T-helper 1 cell (primary cell): Measurements from ENCODE around the gene MCTP1.

Source experiments
- DNase-seq, 5 donors: peaks; one replicate each; pipeline ENCODE4 v3.0.0-alpha.2; 2012 to 2020

Gene MCTP1

DNA sequence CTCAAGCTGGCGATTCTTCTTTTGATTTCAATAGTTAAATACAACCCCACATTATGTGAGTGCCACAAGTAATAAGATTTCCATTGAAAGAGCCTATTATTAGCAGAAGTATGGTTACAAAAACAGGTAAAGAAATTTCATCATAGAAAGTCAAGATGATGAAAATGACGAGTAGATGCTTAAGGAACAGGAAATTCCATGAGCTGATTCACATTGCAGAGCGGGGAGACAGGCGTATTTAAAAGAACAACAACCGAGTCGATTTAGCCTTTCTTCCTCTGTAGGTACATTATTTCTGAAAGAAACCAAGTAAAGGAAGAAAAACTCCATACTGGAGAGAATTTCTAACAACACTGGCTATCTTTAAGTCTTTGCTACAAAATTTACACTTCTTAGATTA lies 356.0 kb downstream of the MCTP1 start:
- DNase-seq: no peak

DNA sequence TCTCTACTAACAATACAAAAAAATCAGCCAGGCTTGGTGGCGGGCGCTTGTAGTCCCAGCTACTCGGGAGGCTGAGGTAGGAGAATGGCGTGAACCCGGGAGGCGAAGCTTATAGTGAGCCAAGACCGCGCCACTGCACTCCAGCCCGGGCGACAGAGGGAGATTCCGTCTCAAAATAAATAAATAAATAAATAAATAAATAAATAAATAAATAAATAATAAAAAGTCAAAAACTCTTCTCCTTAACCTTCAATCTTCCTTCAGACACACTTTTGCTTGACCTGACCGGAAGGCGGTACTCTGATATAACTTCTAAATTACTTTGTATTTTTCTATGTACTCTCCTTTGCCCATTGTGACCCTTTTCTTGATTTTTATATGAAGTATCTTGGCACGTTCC lies 364.3 kb downstream of the MCTP1 start:
- no peak for DNase-seq

DNA sequence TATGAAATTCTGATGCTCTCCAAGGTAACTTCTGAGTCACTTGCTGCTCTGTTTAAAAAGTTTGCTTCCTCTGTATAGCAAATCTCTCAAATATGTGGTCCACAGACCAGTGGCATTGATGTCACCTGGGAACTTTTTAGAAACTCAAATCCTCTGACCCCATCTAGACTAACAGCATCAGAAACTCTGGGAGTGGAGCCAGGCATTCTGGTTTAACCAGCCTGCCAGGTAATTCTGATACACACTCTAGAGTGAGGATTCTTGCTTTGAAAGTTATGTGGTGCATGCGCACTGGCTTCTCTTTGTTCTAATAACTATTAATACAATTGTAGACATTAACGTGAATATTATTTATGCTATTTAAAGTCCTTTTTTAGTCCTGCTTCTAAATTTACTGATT lies 368.3 kb downstream of the MCTP1 start:
- no peak for DNase-seq

DNA sequence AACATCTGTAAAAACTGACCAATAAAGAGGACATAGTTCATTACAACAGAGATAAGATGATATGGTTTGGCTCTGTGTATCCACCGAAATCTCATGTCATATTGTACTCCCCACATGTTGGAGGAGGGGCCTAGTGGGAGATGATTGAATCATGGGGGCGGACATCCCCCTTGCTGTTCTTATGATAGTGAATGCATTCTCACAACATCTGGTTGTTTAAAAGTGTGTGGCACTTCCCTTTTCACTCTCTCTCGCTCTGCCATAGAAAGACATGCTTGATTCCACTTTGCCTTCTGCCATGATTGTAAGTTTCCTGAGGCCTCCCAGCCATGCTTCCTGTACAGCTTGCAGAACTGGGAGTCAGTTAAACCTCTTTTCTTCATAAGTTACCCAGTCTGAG lies 373.6 kb downstream of the MCTP1 start:
- no peak for DNase-seq

DNA sequence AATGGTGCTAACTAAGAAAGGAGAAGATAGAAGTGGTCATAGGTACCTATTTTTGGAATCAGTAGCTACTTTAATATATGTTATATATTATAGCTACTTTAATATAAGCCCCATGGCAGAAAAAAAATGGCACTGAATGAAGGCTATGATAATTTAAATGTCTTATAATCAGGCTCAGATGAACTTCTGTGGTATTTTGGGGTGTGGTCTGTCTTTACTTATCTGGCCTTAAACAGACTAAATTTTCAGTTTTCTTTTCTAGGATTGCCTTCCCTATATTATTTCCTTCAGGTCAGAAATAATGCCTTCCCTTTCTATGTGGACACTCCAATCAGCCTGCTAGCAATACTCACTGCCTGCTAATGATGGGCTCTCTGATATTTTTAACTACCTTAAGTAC lies 374.2 kb downstream of the MCTP1 start:
- no peak for DNase-seq

DNA sequence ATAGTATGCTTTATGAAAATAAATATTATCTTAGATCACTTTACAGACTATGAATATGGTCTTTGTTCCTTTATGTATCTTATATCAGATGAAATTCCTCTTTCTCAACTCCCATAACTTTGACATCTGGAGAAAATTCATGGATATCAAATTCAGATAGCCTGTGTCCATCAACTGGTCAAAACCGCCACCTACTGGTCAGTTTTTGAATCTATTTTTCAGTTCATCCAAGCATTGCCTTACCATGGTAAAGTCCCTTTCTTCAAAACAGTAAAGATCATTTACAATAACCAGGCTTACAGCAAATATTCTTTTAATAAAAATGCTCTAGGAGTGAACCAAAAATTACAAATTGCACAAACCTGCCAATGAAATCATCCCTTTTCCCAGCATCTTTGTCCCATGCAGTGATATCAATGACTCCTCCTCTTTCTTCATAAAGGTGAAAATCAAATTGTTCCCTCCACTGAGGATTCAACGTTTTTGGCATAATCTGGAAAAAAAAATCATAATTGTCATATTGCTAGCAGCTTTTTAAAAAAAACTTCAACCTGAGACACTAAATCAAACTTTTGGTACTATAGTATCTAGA lies 375.9 kb downstream of the MCTP1 start:
- DNase-seq: peak in 1 of 5 donors; percentile 3

DNA sequence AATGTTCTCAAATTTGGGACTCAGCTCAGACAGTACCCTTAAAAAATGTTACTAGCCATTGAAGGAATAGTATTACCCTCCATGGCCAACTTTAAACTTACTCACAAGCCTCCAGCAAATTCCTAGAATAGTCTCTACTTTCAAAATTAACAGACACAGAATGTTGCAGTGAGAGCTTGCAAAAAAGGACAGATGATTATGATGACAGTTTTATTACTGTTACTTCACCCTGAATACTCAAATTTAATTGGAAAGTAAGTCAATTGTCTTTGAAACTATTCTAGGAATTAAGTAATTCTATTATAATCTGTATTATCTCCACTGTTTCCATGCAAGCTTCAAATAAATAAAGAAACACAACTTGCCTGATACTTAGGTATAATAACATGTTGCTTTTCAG lies 378.1 kb downstream of the MCTP1 start:
- no peak for DNase-seq

DNA sequence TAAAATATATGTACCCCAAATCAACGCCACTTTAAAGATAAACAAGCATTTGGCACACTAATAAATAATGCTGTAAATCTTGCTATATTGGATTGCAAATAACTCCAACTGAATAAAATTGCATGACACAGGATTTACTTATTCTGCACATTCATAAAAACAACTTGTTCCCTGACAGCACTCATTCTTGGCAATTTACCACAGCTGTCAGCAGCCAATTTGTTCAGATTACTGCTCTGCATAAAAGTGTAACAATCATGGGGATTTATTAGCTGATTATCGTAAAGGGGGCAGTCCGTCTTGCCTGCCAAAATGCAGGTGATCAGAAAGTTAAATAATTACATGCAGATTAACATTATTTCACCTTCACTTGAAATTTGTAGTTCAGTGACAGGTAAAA lies 381.2 kb downstream of the MCTP1 start:
- DNase-seq: no peak

DNA sequence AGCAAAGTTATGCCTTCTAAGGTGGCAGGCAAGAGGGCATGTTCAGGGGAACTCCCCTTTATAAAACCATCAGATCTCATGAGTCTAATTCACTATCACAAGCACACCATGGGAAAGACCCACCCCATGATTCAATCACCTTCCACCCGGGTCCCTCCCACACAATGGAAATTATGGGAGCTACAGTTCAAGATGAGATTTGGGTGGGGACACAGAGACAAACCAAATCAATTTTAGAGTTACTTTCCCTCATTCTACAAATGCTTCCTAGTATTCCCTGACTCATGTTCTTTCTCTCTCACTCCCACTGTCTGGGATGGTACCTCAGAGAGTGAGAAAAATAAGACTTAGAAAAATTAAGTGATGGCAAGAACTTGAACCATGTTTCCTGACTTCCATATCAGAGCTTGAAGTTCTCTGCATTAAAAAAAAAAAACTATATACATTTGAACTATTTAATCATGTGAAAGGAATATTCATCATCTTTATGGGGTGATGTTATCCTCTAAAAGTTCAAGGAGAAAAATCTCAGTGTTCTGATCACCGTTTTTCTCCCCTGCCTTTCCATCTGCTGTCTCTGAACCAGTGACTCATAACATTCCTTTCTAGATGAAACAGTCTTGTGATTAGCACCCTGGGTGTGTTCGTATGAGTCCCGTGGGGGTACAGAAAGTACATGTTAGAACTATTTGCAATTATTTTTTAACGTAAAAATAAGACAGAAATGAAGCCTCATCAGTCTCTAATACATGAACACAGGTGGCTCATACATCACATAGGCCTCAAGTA lies 383.5 kb downstream of the MCTP1 start:
- peak in 1 of 5 donors; percentile 15 for DNase-seq

DNA sequence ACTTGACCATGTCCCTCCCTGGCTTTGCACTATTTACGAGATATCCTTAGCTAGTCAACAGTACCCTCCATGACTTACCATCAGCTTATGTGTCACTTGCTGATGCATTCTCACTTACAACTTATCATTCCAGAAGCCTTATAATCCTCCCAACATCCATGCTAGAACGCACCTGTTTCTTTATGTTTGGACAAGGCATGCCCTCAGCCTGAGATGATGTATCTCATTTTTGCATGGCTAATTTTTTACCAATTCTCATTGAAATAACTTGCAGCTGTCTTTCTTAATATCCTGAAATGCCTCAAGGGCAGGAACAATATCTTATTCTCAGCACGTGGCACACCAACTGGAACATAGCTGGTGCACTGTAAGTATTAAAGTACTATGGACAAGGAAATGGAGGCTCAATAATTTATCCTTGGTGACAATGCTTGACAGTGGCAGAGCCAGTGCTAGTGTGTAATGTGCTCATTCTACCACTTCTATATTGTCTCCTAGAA lies 384.8 kb downstream of the MCTP1 start:
- no peak for DNase-seq

DNA sequence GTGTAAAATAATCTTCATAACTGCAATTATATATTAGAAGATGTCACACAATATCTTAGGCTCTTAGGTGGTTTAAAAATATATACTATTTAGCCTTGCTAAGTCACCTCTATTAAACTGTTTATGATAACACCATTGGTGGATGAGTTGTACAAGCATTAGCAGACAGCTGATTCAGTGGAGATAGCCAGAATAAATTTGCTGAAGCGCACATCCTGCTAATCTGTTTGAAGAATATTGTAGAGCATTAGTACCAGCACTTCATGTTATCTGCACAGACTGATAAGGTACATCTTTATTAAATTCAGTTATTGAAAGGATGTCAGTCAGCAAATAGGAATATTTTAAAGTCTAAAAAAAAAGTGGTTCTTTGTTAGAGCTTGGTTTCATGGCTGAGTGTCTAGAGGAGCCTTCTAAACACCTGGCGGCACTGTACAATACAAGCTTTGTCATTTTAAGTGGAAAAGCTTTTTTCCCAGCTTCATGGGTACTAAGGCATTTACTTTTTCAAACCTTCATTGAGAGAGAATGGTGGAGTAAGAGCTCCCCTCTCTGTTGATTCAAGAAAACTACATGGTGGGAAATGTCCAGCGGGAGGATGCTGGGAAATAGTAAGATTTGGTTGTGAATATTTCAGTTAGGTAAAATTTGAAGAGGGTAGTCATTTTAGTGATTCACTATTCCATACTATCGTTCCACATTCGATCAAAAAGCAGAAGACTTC lies 391.3 kb downstream of the MCTP1 start:
- no peak for DNase-seq

DNA sequence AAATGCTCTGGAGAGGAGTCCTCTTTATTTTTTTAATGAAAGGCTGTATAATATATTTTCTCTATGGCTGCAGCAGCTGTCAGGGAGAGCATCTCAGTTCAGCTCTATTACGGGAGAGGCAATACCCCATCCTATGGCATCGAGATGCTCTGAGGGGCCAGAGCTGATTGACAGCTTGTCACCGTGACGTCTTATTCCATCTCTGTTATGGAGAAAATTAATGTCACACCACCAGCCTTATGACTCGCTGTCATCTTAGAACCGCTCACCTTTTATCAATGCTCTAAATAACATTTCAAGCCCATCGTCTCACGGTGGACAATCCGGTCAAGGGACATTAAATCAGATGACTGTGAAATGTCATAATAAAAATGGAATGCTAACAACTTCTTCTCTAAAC lies 392.9 kb downstream of the MCTP1 start:
- no peak for DNase-seq

DNA sequence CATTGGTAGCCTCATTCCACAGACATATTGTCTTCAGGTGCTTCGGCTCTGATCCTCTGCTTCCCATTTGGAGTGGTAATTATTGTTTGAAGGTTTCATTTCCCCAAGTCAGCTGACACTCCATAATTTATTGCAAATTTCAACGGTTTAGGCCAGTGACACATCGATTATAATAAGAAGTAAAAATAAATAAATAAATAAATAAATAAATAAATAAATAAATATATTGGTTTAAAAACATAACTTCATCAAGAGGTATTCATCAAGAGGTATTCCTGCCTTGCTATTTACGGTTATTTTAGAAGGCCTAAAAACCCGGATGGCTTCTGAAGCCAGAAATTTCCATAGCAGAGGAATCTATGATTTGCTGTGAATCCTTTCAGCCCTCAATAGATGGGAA lies 393.3 kb downstream of the MCTP1 start:
- no peak for DNase-seq

DNA sequence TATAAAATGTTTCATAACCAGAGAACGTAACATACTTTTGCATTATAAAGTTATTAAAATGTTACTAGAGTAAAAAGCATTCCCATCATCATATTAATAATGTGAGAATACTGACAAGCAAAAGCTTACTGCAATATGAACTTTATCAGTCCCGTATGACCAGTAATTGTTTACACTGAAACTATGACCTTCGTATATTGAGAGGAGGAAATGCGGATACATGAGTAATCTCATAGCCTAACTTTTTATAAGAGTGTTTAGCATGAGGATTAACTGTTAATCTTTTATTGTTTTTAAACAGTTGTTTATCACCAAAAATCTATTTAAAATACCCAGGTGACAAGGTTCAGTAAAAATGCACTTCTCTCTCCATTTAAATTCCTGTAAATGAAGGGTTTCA lies 394.0 kb downstream of the MCTP1 start:
- no peak for DNase-seq

DNA sequence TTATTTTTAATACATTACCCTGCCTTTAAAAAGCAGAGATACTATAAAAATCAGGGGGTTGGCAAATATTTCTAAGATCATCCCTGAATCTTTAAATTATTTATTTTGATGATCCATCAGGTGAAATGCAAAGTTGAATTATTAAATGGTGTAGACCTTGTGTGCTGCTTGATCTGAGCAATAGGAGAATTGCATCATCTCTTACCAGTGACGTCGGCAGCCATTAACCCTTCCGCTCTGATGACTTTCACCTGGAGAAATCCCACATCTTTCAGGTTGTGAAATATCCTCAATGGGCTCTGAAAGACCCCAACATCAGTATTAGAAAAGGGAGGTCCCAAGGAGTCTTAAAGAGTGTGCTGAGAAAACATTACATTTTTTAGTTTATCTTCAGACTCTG lies 396.2 kb downstream of the MCTP1 start:
- DNase-seq: no peak

DNA sequence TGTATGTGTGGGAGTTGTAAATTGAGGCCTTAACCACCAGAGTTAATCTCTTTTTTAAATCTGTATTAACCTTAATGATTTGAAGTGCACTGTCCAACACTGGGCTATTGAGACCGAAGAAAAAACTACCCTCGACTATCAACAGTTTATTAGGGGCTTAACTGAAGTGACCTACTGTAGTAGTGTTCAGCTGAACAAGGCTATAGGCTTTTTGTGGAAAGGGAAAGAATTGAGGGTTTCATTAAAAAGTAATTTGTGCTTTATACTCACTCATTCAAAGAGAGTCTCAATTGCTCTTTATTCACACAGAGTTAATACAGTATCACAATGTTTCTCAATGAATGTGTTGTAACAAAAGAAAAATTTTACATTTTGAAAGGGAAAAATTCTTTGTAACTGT lies 399.0 kb downstream of the MCTP1 start:
- no peak for DNase-seq

DNA sequence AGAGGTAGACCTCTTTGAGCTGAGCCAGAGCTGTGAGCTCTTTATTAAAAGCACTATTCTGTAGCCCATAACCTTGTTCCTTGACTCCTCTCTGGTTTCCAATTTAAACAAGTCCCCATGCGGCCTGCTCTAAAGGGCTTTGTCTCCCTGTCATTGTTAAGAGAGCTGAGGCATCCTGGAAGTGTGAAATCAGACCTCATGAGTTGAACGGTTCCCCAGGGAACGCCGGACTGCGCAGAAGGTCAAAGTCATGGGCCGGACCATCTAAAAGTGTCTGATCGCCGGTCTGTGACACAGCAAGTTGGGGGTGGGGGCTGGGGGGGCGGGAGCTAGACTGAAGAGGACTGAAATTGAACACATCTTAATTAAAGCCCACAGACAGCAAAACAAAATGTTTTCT lies 400.6 kb downstream of the MCTP1 start:
- no peak for DNase-seq

DNA sequence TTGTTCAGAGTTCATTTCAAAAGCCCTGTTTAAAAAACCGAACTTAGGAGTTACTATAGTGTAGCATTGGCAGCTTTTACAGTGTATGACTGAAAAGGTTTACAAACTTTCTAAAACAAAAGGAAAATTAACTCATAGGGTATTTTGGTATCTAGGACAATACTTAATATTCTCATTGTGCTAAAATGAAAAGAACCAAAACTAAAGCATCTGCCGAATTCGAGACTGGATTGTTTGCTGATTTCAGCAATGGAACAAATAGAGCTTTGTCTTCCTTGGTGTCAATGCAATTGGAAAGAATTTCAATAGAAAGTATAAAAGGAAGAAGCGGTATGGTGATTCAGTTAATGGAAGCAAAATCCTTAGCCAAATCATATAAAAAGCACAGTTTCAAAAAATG lies 412.4 kb downstream of the MCTP1 start:
- DNase-seq: no peak

DNA sequence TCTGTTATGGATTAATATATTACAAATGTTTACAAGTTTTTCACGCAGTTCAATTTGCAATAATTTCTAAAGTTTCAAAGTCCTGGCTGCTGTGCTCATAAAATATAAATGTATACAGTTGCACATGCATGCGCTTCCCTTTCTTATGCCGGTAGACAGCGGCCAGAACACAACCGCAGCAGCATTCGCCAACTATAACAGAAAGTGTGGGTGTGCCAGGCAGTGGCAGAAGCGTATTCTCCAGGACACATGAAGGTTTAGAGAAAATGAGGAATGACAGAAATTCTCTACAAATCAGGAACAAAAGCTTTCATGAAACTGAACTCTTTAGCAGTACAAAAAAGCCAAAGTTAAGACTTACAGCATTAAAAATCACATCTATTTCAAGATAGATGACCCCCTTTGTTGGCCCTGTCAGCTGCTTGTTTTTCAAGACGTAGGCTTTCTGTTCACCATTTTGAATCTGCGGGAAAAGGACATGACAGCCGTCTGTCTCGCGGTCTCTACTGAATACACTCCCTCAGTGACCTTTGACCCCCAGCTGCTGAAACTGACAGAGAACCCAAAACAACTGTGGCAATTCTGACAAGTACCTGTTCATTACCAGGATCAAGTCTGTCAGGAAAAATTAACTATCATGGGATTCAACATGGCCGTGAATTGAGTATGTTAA lies 414.2 kb downstream of the MCTP1 start:
- DNase-seq: no peak

DNA sequence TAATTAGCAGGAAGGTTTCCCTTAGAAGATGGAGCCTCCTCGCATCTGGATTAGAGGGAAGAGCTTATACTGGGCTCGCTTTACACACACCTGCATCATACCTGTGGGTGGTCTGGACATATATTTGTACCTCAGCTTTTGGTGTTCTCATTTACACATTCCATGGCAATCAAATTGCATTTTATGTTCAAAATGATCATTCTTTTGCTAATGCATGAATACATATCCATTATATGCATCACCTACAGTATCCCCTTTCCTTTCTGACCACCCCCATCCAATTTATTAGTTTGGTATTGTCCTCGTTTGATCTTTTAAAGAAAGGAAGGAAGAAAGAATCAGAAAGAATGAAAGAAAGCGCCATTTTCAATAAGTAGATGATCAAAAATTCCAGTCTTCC lies 415.0 kb downstream of the MCTP1 start:
- no peak for DNase-seq

DNA sequence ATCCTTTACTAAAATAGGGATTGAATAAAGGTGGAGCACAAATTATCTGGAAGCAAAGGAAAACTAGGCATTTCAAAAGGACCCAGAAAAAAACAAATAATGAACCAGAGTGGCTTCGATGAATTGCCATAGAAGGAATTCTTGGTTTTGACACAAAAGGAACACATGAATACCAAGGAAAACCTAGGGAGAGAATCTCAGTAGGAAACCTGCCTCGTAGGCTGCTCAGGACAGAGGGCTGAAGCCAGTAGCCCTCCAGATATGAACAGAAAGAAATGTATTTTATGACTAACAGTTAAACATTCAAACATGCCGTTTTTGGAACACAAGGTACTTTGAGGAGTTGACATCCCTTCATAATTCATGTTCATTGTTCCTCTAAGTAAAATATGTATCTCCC lies 420.9 kb downstream of the MCTP1 start:
- no peak for DNase-seq

DNA sequence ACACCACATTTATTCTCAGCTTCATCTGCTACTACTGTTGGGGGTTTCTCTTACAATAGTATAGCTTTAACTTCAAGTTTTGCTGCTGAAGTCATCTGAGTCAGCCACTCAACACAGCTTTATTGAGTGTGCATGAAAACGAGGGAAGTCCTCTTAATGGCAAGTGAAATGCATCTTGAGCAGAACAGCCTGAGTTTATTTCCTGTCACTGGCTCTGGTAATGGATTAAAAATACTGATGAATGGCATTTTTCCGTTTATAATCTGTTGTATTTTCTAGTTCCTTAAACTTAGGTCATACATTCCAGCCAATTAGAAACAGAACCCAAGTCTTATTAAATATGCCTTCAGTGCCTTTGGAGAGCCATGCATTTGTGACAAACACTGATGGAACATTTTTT lies 427.8 kb downstream of the MCTP1 start:
- no peak for DNase-seq

DNA sequence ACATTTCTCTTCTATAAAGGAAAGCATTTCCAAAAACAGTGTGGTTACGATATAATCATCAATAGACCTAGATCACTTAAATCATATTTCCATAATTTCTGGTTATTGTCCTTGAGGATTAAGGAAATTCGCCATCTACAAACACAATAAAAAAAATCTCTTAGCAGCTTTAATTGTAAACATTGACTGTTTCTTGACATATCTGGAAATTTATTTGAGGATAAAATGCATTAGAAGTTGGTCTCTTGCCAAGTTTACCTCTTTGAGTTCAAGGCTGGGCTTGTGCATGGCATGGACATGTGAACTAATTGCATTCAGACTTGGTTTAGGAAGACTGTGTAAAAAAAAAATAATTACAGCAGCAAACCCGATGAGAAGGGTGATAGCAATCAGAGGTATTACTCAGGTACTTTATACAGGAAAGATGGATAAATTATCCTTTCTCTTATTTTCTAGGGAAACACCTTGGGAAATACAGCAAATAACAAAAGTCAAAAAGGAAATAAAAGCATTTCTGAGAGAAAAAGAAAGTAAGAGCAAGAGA lies 428.6 kb downstream of the MCTP1 start:
- DNase-seq: no peak
